WI38 (cell line): ENCODE results near the gene CHD5.

Experiments
- H3K4me3 ChIP-seq: 2 replicates; pipeline ENCODE4 v1.5.1; 2011; ENCODE audit warnings: low read depth, mild to moderate bottlenecking, control low read depth, low read length
- CTCF ChIP-seq: IDR thresholded peaks from 2 replicates; pipeline ENCODE4 v1.5.1; 2012; ENCODE audit warnings: low read depth, mild to moderate bottlenecking, control low read depth, low read length

CHD5 gene

GRCh38 chr1:6130036-6130435 lies 50.1 kb downstream of the CHD5 start:
- H3K4me3 ChIP-seq, result no peak overlapping the region
- no peak for TF ChIP-seq CTCF

GRCh38 chr1:6129313-6129712 lies 50.8 kb downstream of the CHD5 start:
- TF ChIP-seq CTCF, result no peak
- no peak overlapping the region for H3K4me3 ChIP-seq

GRCh38 chr1:6128276-6129081 lies 51.6 kb downstream of the CHD5 start:
- H3K4me3 ChIP-seq, result no peak overlapping the region
- TF ChIP-seq CTCF, result no peak

GRCh38 chr1:6127587-6128163 lies 52.4 kb downstream of the CHD5 start:
- H3K4me3 ChIP-seq, result no peak overlapping the region
- TF ChIP-seq CTCF, result no peak

GRCh38 chr1:6126521-6127067 lies 53.5 kb downstream of the CHD5 start:
- no peak for TF ChIP-seq CTCF
- no peak overlapping the region for H3K4me3 ChIP-seq

GRCh38 chr1:6126028-6126427 lies 54.1 kb downstream of the CHD5 start:
- no peak overlapping the region for H3K4me3 ChIP-seq
- TF ChIP-seq CTCF, result no peak

GRCh38 chr1:6125366-6125765 lies 54.8 kb downstream of the CHD5 start:
- TF ChIP-seq CTCF, result no peak
- H3K4me3 ChIP-seq, result no peak overlapping the region
